Stomach (tissue), 4 donors: ENCODE measurements around the gene KIR2DL4.

Source experiments
- CTCF ChIP-seq, 7 experiments: fragments of 450-650 bp in 4 of 7; fragments of 200-600 bp in 3 of 7; sonication (generic) in 3 of 7; IDR thresholded peaks; one replicate each; pipeline ENCODE4 v1.5.1; 2016 to 2019; ENCODE audit warnings: antibody characterized with exemption in 7 of 7, control low read depth in 2 of 7, mild to moderate bottlenecking in 1 of 7
- EP300 ChIP-seq: sonication (generic); formaldehyde crosslinking; IDR thresholded peaks from one replicate; pipeline ENCODE4 v1.6.1; 2017; ENCODE audit warnings: antibody characterized with exemption
- POLR2AphosphoS5 ChIP-seq, 3 donors: sonication (generic); formaldehyde crosslinking; IDR thresholded peaks; one replicate each; pipeline ENCODE4 v1.6.1; 2016; ENCODE audit warnings: antibody characterized with exemption in 3 of 3

- no peak for TF ChIP-seq CTCF (IDR thresholded peaks at IDR 0.05)
- TF ChIP-seq POLR2AphosphoS5 (IDR thresholded peaks at IDR 0.05) = no peak
- no peak for TF ChIP-seq EP300
Measured at GRCh38 chr19:54851353-54851752, 47.9 kb downstream of the KIR2DL4 start.
